GF-D8 (cell line): ENCODE measurements around the gene AEN.

Experiments used
- DNase-seq: peaks from one replicate; lab custom pipeline; 2025; lab: John Stamatoyannopoulos, UW

AEN gene

GRCh38 chr15:88678755-88679154, 57.6 kb downstream of the AEN start:
- DNase-seq = no peak

- DNase-seq = no peak
Observed at GRCh38 chr15:88680241-88681001, 59.3 kb downstream of the AEN start.

GRCh38 chr15:88681610-88682221, 60.6 kb downstream of the AEN start:
- DNase-seq = no peak
